GM19023 (cell line): ENCODE results near the gene PSME2.

Experiments used
- ATAC-seq: cut with Tn5 transposase; IDR thresholded peaks from one replicate; pipeline ENCODE4 v1.9.1; 2021; ENCODE audit warnings: mild to moderate bottlenecking, moderate library complexity; ENCODE audit not compliant: unreplicated experiment

Gene PSME2, protein sequence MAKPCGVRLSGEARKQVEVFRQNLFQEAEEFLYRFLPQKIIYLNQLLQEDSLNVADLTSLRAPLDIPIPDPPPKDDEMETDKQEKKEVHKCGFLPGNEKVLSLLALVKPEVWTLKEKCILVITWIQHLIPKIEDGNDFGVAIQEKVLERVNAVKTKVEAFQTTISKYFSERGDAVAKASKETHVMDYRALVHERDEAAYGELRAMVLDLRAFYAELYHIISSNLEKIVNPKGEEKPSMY

DNA sequence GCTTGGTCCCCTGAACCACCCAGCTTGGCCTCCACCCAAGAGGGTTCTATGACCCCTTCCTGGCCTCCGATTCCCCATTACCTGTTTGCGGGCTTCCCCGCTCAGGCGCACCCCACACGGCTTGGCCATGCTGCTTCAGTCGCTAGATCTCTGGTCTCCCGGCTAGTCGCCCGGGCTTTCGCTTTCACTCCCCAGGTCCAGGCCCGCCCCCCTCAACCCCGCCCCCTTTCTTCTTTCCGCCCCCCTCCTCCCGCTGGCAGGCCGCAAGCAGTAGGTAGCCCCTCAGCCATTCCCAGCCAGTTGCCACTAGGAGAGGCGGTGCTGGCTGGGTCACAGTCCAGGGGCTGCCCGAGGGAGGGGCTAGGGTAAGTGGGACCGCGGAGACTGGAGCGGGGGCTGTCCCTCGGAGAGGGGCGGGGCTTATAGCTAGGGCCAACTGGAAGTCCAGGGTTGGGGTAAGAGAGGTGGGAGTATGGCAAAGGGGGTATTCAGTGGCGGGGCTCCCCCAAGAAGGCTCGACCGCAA is at the start of gene PSME2:
Gene PSME2 (minus strand): TSS at position 158 of the 525 bp plus-strand sequence. CDS start 29 bp downstream, at position 129.
- peak; percentile 69 for ATAC-seq

DNA sequence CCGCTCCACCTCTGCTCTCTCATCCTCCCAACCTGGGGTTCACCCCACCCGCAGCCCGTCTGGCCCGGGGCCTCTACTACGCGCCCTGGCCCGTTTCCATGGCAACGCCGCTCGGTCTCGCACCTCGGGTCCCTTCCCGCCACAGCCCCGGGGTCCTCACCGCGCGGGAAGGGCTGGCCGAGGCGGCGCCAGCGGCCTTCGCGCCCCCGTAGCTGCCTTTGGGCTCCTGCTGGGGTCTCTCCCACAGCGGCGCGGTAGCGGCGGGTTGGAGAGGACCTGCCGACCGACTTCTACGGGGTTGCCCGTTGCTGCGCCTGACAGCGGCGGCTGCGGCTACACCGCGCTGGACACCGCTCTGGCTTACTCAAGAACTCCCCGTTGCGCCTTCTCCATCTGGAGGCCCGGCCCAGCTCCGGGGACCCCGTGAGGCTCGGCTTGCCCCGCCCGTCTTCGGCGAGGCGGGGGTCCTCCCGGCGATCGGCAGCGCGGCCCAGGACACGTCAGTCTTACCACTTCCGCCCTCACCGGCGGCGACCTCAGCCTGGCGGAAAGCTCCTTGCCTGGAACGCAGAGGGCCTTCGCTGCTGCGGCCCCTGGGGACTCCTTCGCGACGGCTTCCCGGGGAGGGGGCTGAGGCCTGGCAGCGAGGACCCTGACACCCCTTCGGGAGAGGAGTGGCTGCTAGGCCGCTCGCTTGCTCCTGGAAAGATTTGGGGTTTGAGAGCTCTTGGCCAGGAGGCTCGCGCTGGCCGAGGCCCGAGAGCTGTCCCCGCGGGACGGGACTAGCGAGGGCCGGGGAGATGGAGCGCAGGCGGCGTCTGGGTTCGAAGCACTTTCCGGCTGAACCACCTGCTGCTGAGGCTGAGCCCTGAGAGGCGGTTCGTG is 49.0 kb upstream of the PSME2 start, which contains the start of gene TM9SF1:
Gene TM9SF1 (minus strand): TSS at position 256 of the 885 bp plus-strand sequence. CDS start 422 bp downstream, outside the sequence.
- peak; percentile 80 for ATAC-seq

DNA sequence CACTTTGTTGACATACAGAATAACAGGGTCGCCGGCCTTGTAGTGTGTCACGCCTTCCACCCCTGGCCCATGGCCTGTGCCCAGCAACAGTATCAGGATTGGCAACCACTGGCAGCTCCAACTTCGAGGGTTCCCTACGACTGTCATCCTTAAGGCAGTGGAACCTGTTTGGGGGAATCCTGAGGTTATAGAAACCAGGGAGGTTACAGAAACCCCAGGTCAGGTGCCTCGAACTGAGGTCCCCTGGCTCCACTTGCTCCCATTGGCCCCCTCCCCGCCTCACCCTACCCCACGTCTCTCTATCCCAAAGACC is 48.4 kb upstream of the PSME2 start:
- no peak for ATAC-seq

DNA sequence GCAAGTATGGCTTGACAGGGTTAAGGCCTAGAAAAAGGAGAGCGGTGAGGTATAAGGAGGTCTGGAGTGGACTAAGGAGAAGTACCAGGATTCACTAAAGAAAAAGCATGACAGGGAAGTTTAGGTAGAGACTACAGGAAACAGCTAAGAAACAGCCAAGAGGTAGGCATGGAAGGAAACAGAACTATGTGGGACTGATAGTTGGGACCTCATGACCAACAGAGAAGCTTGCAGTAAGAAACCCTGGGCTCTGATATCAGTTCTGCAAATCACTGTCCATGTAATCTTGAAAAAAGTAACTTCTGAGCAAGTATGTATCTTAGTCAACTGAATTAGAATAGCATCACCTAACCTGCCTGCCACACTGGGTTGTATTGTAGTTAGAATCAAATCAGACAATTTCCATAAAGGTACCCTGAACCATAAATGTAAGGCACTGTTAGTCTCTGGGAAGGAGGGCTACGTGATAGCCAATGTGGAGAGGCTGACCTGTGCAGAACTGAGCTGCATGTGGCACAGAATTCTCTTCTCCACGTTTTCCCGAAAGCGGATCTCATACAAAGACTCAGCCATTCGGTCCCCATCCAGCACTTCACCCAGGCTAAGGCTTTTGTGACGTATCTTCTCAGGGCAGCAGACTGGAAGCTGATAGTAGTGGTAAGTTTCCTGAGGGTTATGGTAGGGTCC is 47.9 kb upstream of the PSME2 start:
- ATAC-seq, result no peak

DNA sequence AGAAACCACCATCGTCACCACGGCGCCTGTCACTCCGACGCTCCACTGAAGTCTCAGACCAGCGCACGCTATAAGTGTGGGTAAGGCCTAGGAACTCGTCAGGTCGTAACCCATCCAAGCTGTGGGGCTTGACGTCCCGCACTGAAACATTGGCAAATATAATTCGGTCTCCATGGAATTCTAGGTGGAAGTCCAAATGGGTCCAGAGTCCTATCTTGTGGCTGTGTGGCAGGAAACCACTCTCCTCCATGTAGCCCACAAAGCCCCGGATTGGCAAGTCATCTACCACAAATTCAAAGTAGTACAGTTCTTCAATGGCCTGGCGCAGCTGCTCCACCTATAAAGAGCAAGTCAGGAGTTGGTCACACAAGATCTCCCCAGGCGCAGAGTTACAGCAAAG is 46.5 kb upstream of the PSME2 start:
- no peak for ATAC-seq

DNA sequence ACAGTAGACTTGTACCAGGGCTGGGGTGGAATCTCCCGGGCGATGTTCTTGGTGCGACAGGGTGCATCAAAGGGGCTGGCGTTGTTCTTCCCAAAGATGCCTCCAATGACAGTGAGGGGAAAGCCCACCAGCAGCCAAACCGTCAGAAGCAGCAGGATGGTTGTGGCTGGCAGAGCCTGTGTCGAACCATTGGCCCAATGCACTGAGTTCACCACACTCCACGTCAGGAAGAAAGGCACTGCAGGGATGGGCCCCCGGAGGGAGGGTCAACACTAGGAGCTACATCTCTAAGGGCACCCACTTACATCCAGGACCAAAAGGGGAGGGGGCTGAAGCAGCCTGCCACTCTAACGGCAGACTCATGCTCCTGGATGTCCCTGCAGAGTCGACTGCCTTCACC is 44.0 kb upstream of the PSME2 start:
- ATAC-seq, result no peak

DNA sequence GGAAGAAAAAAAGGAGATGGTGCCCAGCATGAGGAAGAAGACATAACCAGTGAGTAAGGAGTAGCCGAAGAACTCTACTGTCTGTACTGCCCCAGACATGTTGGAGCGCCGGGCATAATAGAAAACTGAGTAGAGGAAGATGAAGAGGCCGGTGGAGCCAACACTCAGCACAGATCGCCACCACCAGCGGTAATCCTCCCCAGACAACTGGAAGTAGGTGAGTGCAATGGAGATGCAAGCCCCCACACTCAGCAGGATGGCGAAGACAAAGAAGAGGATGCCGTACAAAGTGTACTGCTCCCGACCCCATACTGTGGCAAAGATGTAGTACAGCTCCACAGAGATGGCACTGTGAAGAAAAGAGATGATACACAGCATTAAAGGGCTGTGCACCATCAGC is 43.0 kb upstream of the PSME2 start:
- no peak for ATAC-seq

DNA sequence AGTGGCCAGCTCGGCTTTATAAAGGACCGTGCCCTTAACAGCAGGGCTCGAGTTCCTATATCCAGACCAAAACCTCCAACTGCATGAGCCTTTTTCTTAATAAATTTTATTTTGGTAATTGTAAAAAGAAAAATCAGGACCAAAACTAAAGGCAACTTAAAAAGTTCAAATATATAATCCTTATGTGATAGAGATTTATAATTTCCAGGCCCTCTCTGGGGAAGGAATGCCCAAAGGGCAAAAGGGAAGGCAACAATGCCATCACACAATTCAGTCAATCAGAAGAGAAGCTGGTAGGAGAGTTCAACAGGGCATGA is 42.6 kb upstream of the PSME2 start:
- ATAC-seq, result no peak

DNA sequence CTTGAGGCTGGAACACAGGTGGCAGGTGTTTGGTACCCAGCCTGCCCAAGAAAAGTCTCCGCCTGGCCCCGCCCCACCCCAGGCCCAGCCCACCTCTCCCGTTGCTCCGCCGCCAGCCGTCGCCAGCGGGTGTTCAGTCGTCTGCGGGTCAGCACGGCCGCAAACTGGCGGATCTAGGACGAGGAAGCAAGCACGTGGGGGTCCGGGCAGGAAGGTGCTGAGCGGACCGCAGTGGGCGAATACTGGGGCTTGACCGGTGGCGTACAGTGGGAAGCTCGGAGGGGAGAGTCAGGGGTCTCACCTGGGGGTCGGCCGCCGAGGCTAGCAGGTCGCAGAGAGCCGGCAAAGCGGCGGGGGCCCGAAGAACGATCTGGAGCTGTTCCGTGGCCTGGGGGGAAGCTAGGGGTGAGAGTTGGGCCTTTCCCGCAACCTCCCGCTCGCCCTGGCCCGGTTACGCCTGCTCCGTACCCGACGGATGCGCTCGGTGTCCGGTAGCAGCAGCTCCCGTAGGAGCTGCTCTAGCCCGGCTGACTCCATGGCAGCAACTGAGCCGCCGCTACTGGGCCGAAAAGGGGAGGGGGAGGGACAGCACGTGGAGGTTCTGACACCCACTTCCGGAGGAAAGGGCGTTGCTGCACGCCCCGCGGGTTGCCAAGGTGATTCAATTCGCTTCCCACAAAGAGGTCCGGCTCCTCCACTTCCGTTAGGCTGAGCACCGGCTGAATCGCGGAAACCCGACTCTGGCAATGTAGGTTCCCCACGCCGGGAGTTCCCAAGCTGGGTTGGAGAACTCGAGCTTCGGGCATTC is 42.0 kb upstream of the PSME2 start, which contains the start of gene IPO4:
Gene IPO4 (minus strand): TSS at position 566 of the 808 bp plus-strand sequence. CDS start 29 bp downstream, at position 537.
- peak; percentile 92 for ATAC-seq

DNA sequence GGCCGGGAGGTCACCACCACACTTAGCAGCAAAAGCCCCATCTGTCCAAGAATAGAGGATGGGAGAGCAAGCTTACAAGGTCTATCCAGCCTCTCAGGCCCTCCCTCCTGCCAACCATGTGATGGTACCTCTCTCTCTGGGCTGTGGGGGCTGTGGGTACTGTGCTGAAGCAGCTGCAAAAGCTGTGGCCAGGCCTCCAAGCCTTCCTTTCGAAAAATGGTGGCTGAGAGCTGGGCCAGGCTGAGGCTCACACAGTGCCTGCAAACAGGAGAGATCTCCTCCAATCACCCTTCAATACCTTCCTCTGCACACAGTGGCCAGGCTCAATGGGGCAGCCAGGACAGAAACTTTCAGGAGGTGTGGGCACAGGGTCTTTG is 41.1 kb upstream of the PSME2 start:
- ATAC-seq, result no peak

DNA sequence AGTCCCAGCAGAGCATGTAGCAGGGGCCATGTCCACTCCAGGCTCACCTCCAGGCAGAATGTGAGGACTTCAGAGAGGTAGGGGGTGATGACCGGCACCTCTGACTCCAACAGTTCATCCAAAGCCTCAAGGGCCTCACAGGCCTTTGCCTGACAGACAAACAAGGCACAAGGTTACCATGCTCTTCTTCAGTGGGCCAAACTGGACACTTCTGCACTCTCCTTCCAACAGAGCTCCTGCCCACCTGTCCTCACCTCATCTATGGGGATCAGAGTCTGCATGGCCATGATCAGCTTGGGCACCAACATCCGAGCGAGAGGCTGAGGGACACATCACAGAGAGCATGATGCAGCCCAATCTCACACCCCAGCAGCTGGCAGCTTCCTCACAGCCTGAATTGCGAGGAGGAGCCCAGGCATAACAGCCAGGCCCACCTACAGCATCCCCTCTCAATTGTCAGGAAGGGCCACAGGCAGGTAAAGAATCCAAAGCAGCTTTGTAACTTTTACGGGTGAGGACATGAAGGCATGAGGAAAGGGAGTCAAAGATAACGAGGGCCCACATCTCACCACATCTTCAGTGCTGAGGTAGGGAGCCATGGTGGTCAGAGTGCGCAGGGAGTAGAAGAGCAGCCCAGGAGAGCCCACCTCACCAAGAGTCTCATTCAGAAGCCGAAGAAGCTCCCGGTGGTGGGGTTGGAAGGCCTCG is 40.6 kb upstream of the PSME2 start:
- ATAC-seq, result no peak

DNA sequence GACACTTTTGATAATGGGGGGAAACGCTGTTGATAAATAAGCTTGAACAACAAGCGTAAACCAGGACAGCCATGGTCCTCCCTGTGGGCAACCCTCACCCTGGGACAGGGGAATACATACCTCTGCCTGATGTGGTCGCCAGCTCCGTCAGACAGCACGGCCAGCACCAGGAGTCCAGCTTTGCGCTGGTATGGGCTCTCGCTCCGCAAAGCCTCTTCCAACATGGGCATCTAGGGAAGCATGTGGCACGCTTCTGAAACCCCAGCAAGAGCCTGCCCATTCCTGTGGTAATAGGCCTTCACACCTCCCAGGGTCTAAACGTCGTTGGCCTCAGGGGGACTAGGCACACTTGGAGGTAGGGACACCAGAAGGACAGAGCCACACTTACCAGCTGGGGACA is 39.3 kb upstream of the PSME2 start:
- no peak for ATAC-seq

DNA sequence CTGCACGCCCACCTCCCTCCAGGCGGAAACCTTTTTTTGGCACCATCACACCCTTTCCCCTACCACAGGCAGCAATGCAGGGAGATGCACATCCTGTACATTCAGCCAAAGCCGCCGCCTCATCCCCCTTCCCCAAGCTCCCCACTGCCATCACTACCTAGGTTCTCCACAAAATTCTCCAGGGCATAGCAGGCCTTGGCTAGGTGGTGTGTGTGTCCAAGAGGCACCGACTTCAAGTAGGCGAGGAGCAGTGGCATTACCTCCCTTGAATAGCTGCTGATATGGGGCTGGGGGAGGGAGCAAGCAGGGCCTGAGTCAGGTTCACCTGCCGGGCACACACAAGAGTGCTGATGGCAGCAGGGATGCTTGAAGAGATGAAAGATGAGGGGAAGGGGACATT is 38.6 kb upstream of the PSME2 start:
- no peak for ATAC-seq

DNA sequence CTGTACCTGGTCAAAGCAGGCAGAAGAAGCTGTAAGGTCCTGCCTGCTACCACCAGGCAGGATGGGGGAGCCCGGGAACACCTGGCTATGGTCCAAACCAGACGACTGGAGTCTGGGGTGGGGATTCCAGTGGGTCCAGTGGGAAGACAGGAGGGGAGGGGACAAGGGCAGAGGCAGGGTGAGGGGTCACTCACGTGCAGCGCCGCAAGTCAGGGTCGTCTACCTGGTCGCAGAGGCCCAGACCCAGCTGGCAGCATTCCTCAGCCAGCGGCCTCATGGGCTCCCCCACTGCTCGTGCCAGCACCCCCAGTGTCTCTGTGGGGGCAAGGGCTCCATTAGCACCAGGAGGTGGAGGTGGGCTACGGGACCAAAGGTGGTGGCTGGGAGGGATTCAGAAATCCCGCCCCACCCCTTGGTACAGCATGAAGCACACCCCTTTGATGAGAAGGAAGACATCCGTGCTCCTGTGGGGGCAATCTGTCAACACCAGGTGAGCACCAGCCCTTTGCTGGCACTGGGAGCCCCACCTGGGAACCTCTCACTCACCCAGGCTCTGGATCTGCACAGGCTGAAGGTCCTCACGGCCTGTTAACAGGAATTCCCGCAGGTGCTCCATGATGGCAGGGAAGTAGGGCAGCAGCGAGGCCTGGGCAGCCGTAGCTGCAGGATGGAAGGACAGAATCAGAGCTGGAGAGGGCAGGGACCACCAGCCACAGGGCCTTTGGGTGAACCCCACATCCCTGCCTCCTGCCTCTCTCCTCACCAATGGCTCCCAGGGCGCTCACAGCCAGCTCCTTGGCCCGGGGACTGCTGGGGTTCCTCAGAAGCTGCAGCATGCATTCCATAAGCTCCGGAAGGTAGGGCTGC is 37.9 kb upstream of the PSME2 start:
- ATAC-seq, result no peak

DNA sequence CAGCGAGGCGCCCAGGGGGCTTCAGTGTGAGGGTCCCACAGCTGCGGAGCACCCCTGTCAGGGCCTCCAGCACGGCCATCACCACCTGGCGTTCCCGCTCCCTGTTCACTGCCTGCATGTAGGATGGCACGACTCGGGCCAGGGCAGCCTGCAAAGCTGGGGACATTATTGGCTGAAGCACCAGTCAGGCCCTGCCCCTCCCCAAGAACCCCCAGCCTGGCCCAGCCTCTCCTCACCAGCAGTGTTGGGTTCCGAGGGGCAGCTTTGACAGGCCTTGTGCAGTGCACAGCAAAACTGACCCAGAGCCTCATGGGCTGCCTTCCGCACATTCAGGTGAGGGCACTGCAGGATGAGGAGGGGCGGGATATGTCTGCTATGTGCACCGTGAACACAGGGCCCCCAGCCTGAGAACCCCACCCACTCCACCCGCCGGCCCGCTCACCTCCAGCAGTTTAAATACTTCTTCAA is 36.6 kb upstream of the PSME2 start:
- ATAC-seq, result no peak

DNA sequence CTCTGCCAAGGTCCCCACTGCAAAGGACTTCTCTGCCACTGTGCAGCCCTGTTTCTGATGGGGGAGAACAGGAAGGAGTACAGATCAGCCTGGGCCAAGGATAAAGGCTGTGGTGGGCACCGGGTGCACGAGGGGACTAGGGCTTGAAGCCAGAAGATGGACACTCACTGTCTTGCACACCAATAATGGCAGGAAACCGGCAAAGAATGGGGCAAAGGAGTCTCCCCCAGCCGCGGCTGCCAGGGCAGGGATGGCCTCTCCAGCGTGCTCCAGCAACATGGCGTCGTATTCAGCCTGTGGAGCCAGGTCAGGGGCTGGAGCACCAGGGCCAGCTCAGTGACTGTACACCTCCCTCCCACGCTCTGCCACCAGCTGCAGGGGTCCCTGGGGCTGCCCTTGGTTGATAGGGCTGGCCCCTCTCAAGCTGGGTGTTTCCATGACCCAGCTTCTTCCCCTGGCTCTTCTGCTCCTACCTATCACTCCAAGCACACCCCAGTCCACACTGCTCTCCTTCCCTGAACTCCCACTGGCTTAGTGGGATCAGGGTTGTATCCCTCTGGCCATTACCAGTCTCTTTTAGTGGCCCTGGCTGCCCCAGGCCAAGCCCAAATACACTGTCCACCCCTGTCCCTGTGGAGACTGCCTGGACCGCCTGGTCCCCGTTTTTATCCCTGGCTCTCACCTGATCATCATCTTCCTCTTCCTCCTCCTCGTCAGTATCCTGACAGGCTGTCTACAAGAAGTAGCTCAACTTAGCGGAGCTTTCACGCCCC is 35.9 kb upstream of the PSME2 start:
- ATAC-seq, result no peak

DNA sequence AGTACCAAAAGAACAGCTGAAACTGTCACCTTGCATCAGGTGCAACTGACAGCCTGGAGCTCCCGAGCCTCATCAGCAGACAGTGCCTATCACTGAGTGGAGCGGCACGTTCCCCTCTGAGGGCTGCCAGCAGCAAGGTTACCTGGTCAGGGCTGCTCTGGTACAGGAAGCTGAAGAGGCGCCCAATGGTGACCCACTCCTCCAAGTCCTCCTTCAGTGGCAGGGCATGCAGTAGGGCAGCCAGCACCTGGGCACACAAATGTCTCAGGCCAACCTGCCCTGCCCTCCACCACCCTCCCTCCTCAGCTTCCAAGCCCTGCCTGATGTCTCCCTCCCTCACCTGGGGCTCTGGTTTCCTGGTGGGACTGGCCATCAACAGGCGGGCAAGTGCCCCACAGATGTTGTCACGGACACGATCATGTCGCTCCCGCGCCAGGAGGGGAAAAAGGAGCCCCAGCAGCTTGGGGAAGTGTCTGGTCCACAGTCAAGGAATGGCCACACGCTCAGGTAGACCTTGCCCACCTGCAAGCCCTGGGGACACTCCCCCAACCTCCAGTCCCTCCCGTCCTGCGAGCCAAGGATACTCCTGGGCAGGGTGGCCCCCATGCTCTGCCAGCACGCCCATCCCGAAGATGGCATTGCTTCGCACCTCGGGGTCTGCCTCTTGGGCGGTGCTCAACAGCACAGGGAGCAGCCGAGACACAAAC is 35.1 kb upstream of the PSME2 start:
- ATAC-seq, result no peak
